Uterus (tissue), 4 donors: ENCODE measurements around the gene SEMA4C. TPM values are rescaled to one million over a fixed set of nuclear protein-coding genes. Genes with fewer than 3 reads are reported as not detected.

Experiments used
- DNase-seq, 2 donors: peaks; one replicate each; pipeline ENCODE4 v3.0.0-alpha.2; 2019 to 2020
- H3K27ac ChIP-seq, 2 donors: fragments of 200-600 bp; sonication (generic); 1 replicate in 1 of 2; 2 replicates in 1 of 2; pipeline ENCODE4 v1.5.1; 2016 to 2018
- H3K27me3 ChIP-seq, 2 donors: fragments of 200-600 bp; sonication (generic); one replicate each; pipeline ENCODE4 v1.5.1; 2018 to 2019; ENCODE audit warnings: control low read depth in 1 of 2
- H3K36me3 ChIP-seq, 2 donors: fragments of 200-600 bp; sonication (generic); one replicate each; pipeline ENCODE4 v1.5.1; 2019; ENCODE audit warnings: control low read depth in 1 of 2
- H3K4me1 ChIP-seq, 2 donors: fragments of 200-600 bp; sonication (generic); one replicate each; pipeline ENCODE4 v1.5.1; 2018 to 2019; ENCODE audit warnings: control low read depth in 1 of 2
- H3K4me3 ChIP-seq, 2 donors: fragments of 200-600 bp; sonication (generic); 1 replicate in 1 of 2; 2 replicates in 1 of 2; pipeline ENCODE4 v1.5.1; 2018 to 2019; ENCODE audit warnings: mild to moderate bottlenecking in 1 of 2
- H3K9me3 ChIP-seq, 2 donors: fragments of 200-600 bp; sonication (generic); one replicate each; pipeline ENCODE4 v1.5.1; 2019; ENCODE audit warnings: control low read depth in 1 of 2
- CTCF ChIP-seq, 4 experiments: fragments of 200-600 bp in 2 of 4; fragments of 450-650 bp in 2 of 4; sonication (generic) in 2 of 4; IDR thresholded peaks; one replicate each; pipeline ENCODE4 v1.5.1; 2016 to 2019; ENCODE audit warnings: antibody characterized with exemption in 4 of 4, mild to moderate bottlenecking in 2 of 4, moderate library complexity in 1 of 4
- POLR2A ChIP-seq, 2 donors: fragments of 450-650 bp; IDR thresholded peaks; one replicate each; pipeline ENCODE4 v1.6.1; 2016; ENCODE audit warnings: antibody characterized with exemption in 2 of 2, mild to moderate bottlenecking in 1 of 2, moderate library complexity in 1 of 2
- intact Hi-C: fragments of 100-400 bp; cut with DNase I; formaldehyde crosslinking; loops from one replicate; pipeline ENCODE4 v1.15.1; 2023; ENCODE audit warnings: low total_unique reads
- total RNA-seq, 4 donors: library from RNA; depleted of rRNA in 3 of 4; stranded (reverse); fragments of >200 nt in 3 of 4; gene quantifications; one replicate each; pipeline versions ENCODE4 v1.1.0 to v1.2.4, GENCODE V29; 2014 to 2023
- donor health status: DM: yes; HTN: yes; CAD: no.

The SEMA4C gene
- total RNA-seq, 4 donors from 2014 or later = 31.8 to 117 (median 61.7) TPM

DNA sequence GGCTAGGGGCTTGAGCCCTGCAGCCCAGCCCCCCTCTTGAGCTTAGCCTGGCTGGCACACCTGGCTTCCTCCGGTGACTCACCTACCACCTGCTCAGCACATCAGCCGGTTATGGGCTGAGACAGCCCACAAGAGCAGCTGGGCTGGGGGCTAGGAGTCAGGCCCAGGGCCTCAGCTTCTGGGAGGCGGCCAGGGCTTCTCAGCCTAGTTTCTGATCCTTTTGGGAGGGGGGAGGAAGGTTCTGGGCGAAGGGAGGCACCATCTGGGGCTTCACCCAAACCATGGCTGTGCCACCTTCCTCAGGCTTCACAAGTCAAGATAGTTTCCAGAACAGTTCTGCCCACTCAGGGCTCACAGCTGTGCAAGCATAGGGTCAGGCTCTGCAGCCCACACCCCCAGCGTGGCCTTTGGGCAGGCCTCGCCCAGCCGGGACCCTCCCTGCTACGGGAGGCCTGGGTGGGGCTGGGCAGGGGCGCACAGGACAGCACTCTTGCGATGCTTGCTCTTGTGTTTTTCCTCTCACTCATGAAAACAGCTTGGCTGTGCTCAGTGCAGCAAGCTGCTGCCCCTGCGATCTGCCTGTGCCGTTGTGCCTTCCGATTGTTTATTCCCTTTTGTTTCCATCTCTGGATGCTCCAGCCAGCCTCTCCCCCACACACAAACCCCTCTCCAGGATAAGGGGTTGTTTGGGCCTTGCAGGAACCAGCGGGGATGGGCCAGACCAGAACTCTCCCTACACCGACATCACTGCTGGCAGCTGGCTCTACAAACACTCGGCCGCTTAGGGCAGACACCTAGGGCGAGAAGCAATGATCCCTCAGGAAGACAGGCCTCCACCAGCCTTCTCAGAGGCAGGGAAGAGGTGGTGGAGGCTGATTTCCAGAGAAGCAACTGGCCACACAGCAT lies 26.1 kb upstream of the SEMA4C start:
- H3K27ac ChIP-seq = peak overlapping the region; percentile 80 to 84
- H3K36me3 ChIP-seq = no peaks in the 10 kb centered on the region
- H3K4me1 ChIP-seq = peaks cover 0 to 20% of the 10 kb centered on the region in 2 donors
- no peak for DNase-seq
- no peak for TF ChIP-seq CTCF (IDR thresholded peaks at IDR 0.05)
- no peak for TF ChIP-seq POLR2A (IDR thresholded peaks at IDR 0.05)
- H3K9me3 ChIP-seq = no peaks in the 10 kb centered on the region
- H3K27me3 ChIP-seq = no peaks in the 10 kb centered on the region
- intact Hi-C loops = no loop called here
- no peak overlapping the region for H3K4me3 ChIP-seq

- no peaks in the 10 kb centered on the region for H3K9me3 ChIP-seq
- no peaks in the 10 kb centered on the region for H3K27me3 ChIP-seq
- H3K4me3 ChIP-seq = no peak overlapping the region
- TF ChIP-seq CTCF (IDR thresholded peaks at IDR 0.05) (no peak), POLR2A (IDR thresholded peaks at IDR 0.05) (no peak)
- peaks cover 0 to 20% of the 10 kb centered on the region in 2 donors for H3K4me1 ChIP-seq
- intact Hi-C loops = no loop called here
- H3K36me3 ChIP-seq = no peaks in the 10 kb centered on the region
- peak overlapping the region; percentile 80 to 84 for H3K27ac ChIP-seq
- DNase-seq = no peak
Observed at GRCh38 chr2:96895032-96895745, 25.3 kb upstream of the SEMA4C start.

- Histone ChIP-seq H3K9me3 (no peaks in the 10 kb centered on the region), H3K27me3 (no peaks in the 10 kb centered on the region), H3K4me1 (peaks cover 0 to 20% of the 10 kb centered on the region in 2 donors), H3K4me3 (no peak overlapping the region), H3K36me3 (no peaks in the 10 kb centered on the region), H3K27ac (peak overlapping the region in 1 of 2 donors; percentile 41)
- intact Hi-C loops = no loop called here
- no peak for DNase-seq
- TF ChIP-seq CTCF (IDR thresholded peaks at IDR 0.05) (no peak), POLR2A (IDR thresholded peaks at IDR 0.05) (no peak)
Observed at GRCh38 chr2:96894151-96894531, 24.3 kb upstream of the SEMA4C start.

GRCh38 chr2:96893289-96894150 lies 23.6 kb upstream of the SEMA4C start:
- Histone ChIP-seq H3K36me3 (no peaks in the 10 kb centered on the region), H3K4me3 (no peak overlapping the region), H3K27ac (peak overlapping the region in 1 of 2 donors; percentile 41), H3K27me3 (no peaks in the 10 kb centered on the region), H3K9me3 (no peaks in the 10 kb centered on the region), H3K4me1 (peaks cover 0 to 20% of the 10 kb centered on the region in 2 donors)
- DNase-seq = no peak
- intact Hi-C loops = no loop called here
- TF ChIP-seq CTCF (IDR thresholded peaks at IDR 0.05) = no peak
- no peak for TF ChIP-seq POLR2A (IDR thresholded peaks at IDR 0.05)
